HEK293 (cell line): ENCODE results near the gene NFKBIE.
A peak's percentile ranks its signal among the peaks of the same experiment; 100 is the strongest.

Experiments used
- CTCF ChIP-seq: fragments of 450-650 bp; formaldehyde crosslinking; IDR thresholded peaks from 2 replicates; pipeline ENCODE4 v1.5.1; 2016; ENCODE audit warnings: missing biosample characterization, missing genetic modification characterization
- GFI1B ChIP-seq: fragments of 450-650 bp; formaldehyde crosslinking; IDR thresholded peaks from 2 replicates; pipeline ENCODE4 v1.5.1; 2016; ENCODE audit warnings: missing biosample characterization, missing genetic modification characterization
- KLF10 ChIP-seq: fragments of 450-650 bp; IDR thresholded peaks from 2 replicates; pipeline ENCODE4 v1.5.1; 2018; ENCODE audit warnings: missing biosample characterization, mild to moderate bottlenecking, missing genetic modification characterization
- KLF9 ChIP-seq: fragments of 450-650 bp; formaldehyde crosslinking; IDR thresholded peaks from 2 replicates; pipeline ENCODE4 v1.5.1; 2016; ENCODE audit warnings: missing biosample characterization, missing genetic modification characterization, low read depth
- TRIM28 ChIP-seq: IDR thresholded peaks from 2 replicates; pipeline ENCODE4 v1.6.1; 2011; ENCODE audit warnings: low read length, control low read depth, borderline replicate concordance
- YY2 ChIP-seq: fragments of 450-650 bp; formaldehyde crosslinking; IDR thresholded peaks from 2 replicates; pipeline ENCODE4 v1.5.1; 2016; ENCODE audit warnings: missing biosample characterization, missing genetic modification characterization
- ZBTB11 ChIP-seq: fragments of 450-650 bp; formaldehyde crosslinking; conservative IDR thresholded peaks from 2 replicates; pipeline ENCODE4 v1.5.1; 2016; ENCODE audit warnings: low read depth, missing biosample characterization, missing genetic modification characterization
- ZIC2 ChIP-seq: fragments of 450-650 bp; formaldehyde crosslinking; IDR thresholded peaks from 2 replicates; pipeline ENCODE4 v1.5.1; 2016; ENCODE audit warnings: missing biosample characterization, missing genetic modification characterization
- ZNF132 ChIP-seq: fragments of 450-650 bp; formaldehyde crosslinking; IDR thresholded peaks from 2 replicates; pipeline ENCODE4 v1.5.1; 2017; ENCODE audit warnings: missing biosample characterization, missing genetic modification characterization, borderline replicate concordance
- ZNF157 ChIP-seq: fragments of 450-650 bp; formaldehyde crosslinking; IDR thresholded peaks from 2 replicates; pipeline ENCODE4 v1.5.1; 2016; ENCODE audit warnings: missing biosample characterization, missing genetic modification characterization
- ZNF169 ChIP-seq: fragments of 450-650 bp; formaldehyde crosslinking; IDR thresholded peaks from 2 replicates; pipeline ENCODE4 v1.5.1; 2016; ENCODE audit warnings: missing biosample characterization, missing genetic modification characterization
- ZNF174 ChIP-seq: fragments of 450-650 bp; formaldehyde crosslinking; IDR thresholded peaks from 2 replicates; pipeline ENCODE4 v1.5.0; 2017; ENCODE audit warnings: missing biosample characterization, mild to moderate bottlenecking, missing genetic modification characterization
- ZNF350 ChIP-seq: fragments of 450-650 bp; formaldehyde crosslinking; IDR thresholded peaks from 2 replicates; pipeline ENCODE4 v1.5.0; 2017; ENCODE audit warnings: missing biosample characterization, mild to moderate bottlenecking, missing genetic modification characterization
- ZNF391 ChIP-seq: fragments of 450-650 bp; formaldehyde crosslinking; IDR thresholded peaks from 2 replicates; pipeline ENCODE4 v1.5.1; 2016; ENCODE audit warnings: low read depth, missing biosample characterization, missing genetic modification characterization, borderline replicate concordance
- ZNF426 ChIP-seq: fragments of 450-650 bp; formaldehyde crosslinking; IDR thresholded peaks from 2 replicates; pipeline ENCODE4 v1.5.1; 2017; ENCODE audit warnings: missing biosample characterization, missing genetic modification characterization, mild to moderate bottlenecking, inconsistent platforms, moderate library complexity
- ZNF548 ChIP-seq: fragments of 450-650 bp; formaldehyde crosslinking; IDR thresholded peaks from 2 replicates; pipeline ENCODE4 v1.5.1; 2016; ENCODE audit warnings: missing biosample characterization, missing genetic modification characterization
- ZNF654 ChIP-seq: fragments of 450-650 bp; formaldehyde crosslinking; IDR thresholded peaks from 2 replicates; pipeline ENCODE4 v1.5.1; 2016; ENCODE audit warnings: low read depth, missing biosample characterization, missing genetic modification characterization
- ZNF776 ChIP-seq: fragments of 450-650 bp; formaldehyde crosslinking; IDR thresholded peaks from 2 replicates; pipeline ENCODE4 v1.5.0; 2017; ENCODE audit warnings: missing biosample characterization, missing genetic modification characterization, borderline replicate concordance
- ZNF830 ChIP-seq: fragments of 450-650 bp; IDR thresholded peaks from 2 replicates; pipeline ENCODE4 v1.5.0; 2018; ENCODE audit warnings: missing biosample characterization, missing genetic modification characterization, low read depth, mild to moderate bottlenecking, moderate library complexity
- ZNF837 ChIP-seq: fragments of 450-650 bp; formaldehyde crosslinking; IDR thresholded peaks from 2 replicates; pipeline ENCODE4 v1.5.1; 2016; ENCODE audit warnings: missing biosample characterization, missing genetic modification characterization
- TF ChIP-seq, protein P1 (sequence below): fragments of 450-650 bp; formaldehyde crosslinking; IDR thresholded peaks from 2 replicates; pipeline ENCODE4 v1.5.1; 2017; ENCODE audit warnings: missing biosample characterization, missing genetic modification characterization
- TF ChIP-seq, protein P2 (sequence below): fragments of 450-650 bp; formaldehyde crosslinking; IDR thresholded peaks from 2 replicates; pipeline ENCODE4 v1.5.1; 2017; ENCODE audit warnings: missing biosample characterization, missing genetic modification characterization
- TF ChIP-seq, protein P3 (sequence below): fragments of 450-650 bp; formaldehyde crosslinking; IDR thresholded peaks from 2 replicates; pipeline ENCODE4 v1.5.1; 2016; ENCODE audit warnings: missing biosample characterization, missing genetic modification characterization, borderline replicate concordance
- TF ChIP-seq, protein P4 (sequence below): fragments of 450-650 bp; formaldehyde crosslinking; IDR thresholded peaks from 2 replicates; pipeline ENCODE4 v1.5.1; 2016; ENCODE audit warnings: missing biosample characterization, missing genetic modification characterization
- TF ChIP-seq, protein P5 (sequence below): fragments of 450-650 bp; formaldehyde crosslinking; IDR thresholded peaks from 2 replicates; pipeline ENCODE4 v1.5.1; 2017; ENCODE audit warnings: missing biosample characterization, missing genetic modification characterization

Gene NFKBIE

DNA sequence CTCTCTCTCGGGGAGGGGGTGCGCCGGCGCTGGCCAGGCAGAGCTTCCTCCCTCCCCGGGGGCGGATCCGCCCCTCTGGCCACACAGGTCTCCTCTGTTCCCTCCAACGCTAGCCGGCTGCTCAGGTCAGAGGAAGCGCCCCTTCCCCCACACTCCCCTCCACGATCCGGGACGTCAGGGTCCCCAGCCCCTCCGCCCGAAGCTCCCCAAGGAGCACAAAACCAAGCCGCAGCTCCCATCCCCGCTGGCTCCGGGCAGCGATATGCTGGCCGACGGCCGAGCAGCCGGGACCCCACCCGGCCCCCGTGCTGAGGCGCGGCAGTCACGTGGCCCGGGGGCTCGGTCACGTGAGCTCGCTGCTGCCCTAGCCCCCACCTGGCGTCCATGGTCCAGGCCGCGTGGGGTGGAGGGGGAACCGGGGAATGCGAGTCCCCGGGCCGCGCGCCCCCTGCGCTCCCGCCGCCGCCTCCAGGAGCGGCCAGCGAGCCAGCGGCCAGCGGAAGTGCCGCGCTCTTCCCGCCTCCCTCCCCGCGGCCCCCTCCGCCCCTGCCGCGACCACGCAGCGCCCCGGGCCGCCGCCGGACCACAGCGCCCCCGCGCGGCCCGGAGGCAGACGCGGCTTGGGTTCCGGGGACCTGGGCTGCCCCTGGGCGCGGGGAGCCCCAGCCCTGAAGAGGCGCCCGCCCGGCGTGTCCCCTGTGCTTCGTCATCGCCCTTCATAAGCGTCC, 8.2 kb downstream of the NFKBIE start, which contains the start of gene SLC35B2 (continued):
- peak; percentile 79; the same call in 1 of the 2 replicates for TF ChIP-seq KLF10
- 0 out of 2 replicates have a peak, but pooled peaks have one; percentile 32 for TF ChIP-seq CTCF (tag by site-specific recombination)
- TF ChIP-seq TRIM28: no peak
- TF ChIP-seq, protein P1, sequence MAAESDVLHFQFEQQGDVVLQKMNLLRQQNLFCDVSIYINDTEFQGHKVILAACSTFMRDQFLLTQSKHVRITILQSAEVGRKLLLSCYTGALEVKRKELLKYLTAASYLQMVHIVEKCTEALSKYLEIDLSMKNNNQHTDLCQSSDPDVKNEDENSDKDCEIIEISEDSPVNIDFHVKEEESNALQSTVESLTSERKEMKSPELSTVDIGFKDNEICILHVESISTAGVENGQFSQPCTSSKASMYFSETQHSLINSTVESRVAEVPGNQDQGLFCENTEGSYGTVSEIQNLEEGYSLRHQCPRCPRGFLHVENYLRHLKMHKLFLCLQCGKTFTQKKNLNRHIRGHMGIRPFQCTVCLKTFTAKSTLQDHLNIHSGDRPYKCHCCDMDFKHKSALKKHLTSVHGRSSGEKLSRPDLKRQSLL: no peak
- TF ChIP-seq, protein P2, sequence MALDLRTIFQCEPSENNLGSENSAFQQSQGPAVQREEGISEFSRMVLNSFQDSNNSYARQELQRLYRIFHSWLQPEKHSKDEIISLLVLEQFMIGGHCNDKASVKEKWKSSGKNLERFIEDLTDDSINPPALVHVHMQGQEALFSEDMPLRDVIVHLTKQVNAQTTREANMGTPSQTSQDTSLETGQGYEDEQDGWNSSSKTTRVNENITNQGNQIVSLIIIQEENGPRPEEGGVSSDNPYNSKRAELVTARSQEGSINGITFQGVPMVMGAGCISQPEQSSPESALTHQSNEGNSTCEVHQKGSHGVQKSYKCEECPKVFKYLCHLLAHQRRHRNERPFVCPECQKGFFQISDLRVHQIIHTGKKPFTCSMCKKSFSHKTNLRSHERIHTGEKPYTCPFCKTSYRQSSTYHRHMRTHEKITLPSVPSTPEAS (tag by site-specific recombination): no peak
- TF ChIP-seq GFI1B: no peak
- TF ChIP-seq ZNF830: no peak
- no peak for TF ChIP-seq ZNF776 (tag by site-specific recombination)
- TF ChIP-seq ZNF391: peak; percentile 86
- TF ChIP-seq, protein P3, sequence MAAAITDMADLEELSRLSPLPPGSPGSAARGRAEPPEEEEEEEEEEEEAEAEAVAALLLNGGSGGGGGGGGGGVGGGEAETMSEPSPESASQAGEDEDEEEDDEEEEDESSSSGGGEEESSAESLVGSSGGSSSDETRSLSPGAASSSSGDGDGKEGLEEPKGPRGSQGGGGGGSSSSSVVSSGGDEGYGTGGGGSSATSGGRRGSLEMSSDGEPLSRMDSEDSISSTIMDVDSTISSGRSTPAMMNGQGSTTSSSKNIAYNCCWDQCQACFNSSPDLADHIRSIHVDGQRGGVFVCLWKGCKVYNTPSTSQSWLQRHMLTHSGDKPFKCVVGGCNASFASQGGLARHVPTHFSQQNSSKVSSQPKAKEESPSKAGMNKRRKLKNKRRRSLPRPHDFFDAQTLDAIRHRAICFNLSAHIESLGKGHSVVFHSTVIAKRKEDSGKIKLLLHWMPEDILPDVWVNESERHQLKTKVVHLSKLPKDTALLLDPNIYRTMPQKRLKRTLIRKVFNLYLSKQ (tag by site-specific recombination): no peak
- TF ChIP-seq, protein P4, sequence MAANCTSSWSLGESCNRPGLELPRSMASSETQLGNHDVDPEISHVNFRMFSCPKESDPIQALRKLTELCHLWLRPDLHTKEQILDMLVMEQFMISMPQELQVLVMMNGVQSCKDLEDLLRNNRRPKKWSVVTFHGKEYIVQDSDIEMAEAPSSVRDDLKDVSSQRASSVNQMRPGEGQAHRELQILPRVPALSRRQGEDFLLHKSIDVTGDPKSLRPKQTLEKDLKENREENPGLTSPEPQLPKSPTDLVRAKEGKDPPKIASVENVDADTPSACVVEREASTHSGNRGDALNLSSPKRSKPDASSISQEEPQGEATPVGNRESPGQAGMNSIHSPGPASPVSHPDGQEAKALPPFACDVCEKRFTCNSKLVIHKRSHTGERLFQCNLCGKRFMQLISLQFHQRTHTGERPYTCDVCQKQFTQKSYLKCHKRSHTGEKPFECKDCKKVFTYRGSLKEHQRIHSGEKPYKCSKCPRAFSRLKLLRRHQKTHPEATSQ (tag by site-specific recombination): 0 out of 2 replicates have a peak, but pooled peaks have one; percentile 52
- TF ChIP-seq ZNF169 (tag by site-specific recombination): no peak
- TF ChIP-seq ZNF350 (tag by site-specific recombination): no peak
- TF ChIP-seq ZNF132 (tag by site-specific recombination): no peak
- TF ChIP-seq ZNF174 (tag by site-specific recombination): no peak
- TF ChIP-seq YY2: peak; percentile 47; the same call in 1 of the 2 replicates
- TF ChIP-seq ZNF548 (tag by site-specific recombination): no peak
- TF ChIP-seq ZNF426 (tag by site-specific recombination): no peak
- peak; percentile 43; the same call in 1 of the 2 replicates for TF ChIP-seq ZBTB11 (tag by site-specific recombination)
- TF ChIP-seq ZNF654: no peak
- no peak; the same call in 1 of the 2 replicates for TF ChIP-seq ZNF837 (tag by site-specific recombination)
- TF ChIP-seq, protein P5, sequence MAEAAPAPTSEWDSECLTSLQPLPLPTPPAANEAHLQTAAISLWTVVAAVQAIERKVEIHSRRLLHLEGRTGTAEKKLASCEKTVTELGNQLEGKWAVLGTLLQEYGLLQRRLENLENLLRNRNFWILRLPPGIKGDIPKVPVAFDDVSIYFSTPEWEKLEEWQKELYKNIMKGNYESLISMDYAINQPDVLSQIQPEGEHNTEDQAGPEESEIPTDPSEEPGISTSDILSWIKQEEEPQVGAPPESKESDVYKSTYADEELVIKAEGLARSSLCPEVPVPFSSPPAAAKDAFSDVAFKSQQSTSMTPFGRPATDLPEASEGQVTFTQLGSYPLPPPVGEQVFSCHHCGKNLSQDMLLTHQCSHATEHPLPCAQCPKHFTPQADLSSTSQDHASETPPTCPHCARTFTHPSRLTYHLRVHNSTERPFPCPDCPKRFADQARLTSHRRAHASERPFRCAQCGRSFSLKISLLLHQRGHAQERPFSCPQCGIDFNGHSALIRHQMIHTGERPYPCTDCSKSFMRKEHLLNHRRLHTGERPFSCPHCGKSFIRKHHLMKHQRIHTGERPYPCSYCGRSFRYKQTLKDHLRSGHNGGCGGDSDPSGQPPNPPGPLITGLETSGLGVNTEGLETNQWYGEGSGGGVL (tag by site-specific recombination): peak; percentile 95
- TF ChIP-seq KLF9 (tag by site-specific recombination): peak; percentile 87
- TF ChIP-seq ZIC2 (tag by site-specific recombination): peak; percentile 82
- no peak for TF ChIP-seq ZNF157 (tag by site-specific recombination)
